Keratinocyte (primary cell): ENCODE measurements around the gene METTL1.

Source experiments
- EZH2 ChIP-seq: IDR thresholded peaks from one replicate; pipeline ENCODE4 v1.6.1; 2012; ENCODE audit warnings: inconsistent platforms, mild to moderate bottlenecking, low read length, moderate library complexity
- TF ChIP-seq, protein P1 (sequence below), 3 experiments: IDR thresholded peaks in 1 of 3; conservative IDR thresholded peaks in 1 of 3; optimal IDR thresholded peaks in 1 of 3; 2 replicates in 2 of 3; 3 replicates in 1 of 3; pipeline versions ENCODE3 to v1.5.1; 2011; ENCODE audit warnings: low read length in 3 of 3, mild to moderate bottlenecking in 3 of 3, moderate library complexity in 2 of 3, control low read depth in 1 of 3, inconsistent platforms in 1 of 3; ENCODE audit not compliant: insufficient read depth in 2 of 3; ENCODE audit errors: extremely low read depth in 1 of 3

DNA sequence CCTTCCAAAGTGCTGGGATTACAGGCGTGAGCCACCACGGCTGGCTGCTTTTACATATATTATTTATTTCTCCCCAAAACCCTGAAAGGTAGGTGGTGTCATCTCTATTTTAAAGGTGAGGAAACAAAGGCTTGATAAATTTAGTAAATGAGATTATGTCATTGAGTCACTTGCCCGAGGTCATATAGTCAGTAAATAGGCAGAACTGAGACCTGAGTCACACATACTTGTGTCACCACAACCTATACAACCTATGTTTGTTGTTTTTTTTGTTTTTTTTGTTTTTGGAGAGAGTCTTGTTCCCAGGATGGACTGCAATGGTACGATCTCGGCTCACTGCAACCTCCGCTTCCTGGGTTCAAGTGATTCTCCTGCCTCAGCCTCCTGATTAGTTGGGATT is 23.4 kb upstream of the METTL1 start:
- TF ChIP-seq, protein P1, sequence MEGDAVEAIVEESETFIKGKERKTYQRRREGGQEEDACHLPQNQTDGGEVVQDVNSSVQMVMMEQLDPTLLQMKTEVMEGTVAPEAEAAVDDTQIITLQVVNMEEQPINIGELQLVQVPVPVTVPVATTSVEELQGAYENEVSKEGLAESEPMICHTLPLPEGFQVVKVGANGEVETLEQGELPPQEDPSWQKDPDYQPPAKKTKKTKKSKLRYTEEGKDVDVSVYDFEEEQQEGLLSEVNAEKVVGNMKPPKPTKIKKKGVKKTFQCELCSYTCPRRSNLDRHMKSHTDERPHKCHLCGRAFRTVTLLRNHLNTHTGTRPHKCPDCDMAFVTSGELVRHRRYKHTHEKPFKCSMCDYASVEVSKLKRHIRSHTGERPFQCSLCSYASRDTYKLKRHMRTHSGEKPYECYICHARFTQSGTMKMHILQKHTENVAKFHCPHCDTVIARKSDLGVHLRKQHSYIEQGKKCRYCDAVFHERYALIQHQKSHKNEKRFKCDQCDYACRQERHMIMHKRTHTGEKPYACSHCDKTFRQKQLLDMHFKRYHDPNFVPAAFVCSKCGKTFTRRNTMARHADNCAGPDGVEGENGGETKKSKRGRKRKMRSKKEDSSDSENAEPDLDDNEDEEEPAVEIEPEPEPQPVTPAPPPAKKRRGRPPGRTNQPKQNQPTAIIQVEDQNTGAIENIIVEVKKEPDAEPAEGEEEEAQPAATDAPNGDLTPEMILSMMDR (optimal IDR thresholded peaks at IDR 0.05 in 1 of 3, IDR thresholded peaks at IDR 0.05 in 1 of 3, conservative IDR thresholded peaks at IDR 0.05 in 1 of 3; ENCODE audit: extremely low read depth in 1 of 3, insufficient read depth in 2 of 3, low read length in 3 of 3), result no peak
- no peak for TF ChIP-seq EZH2
